RWPE2 (cell line): ENCODE data around the gene MROH2B.
A peak's percentile ranks its signal among the peaks of the same experiment; 100 is the strongest.

ENCODE experiments used
- ATAC-seq: fragments of 200-7000 bp; cut with Tn5 transposase; 3 replicates; pipeline ENCODE4 v1.9.1; 2021; ENCODE audit warnings: low read depth
- DNase-seq: peaks from one replicate; pipeline ENCODE4 v3.0.0-alpha.2; 2020; ENCODE audit warnings: low spot score
- H3K27ac ChIP-seq: fragments of 450-650 bp; 2 replicates; pipeline ENCODE4 v1.5.1; 2017; ENCODE audit warnings: mild to moderate bottlenecking; ENCODE audit not compliant: poor library complexity, severe bottlenecking
- H3K27me3 ChIP-seq: fragments of 250-450 bp; sonication (Bioruptor Pico); 2 replicates; pipeline ENCODE4 v1.5.1; 2021; ENCODE audit warnings: mild to moderate bottlenecking, moderate library complexity; ENCODE audit not compliant: insufficient read depth, poor library complexity, severe bottlenecking
- H3K36me3 ChIP-seq: fragments of 250-450 bp; sonication (Bioruptor Pico); 2 replicates; pipeline ENCODE4 v1.5.1; 2020; ENCODE audit warnings: low read depth, mild to moderate bottlenecking, moderate library complexity
- H3K4me1 ChIP-seq: fragments of 250-450 bp; sonication (Bioruptor Pico); 2 replicates; pipeline ENCODE4 v1.5.1; 2021; ENCODE audit warnings: mild to moderate bottlenecking, moderate library complexity; ENCODE audit not compliant: insufficient read depth, poor library complexity, severe bottlenecking
- H3K4me3 ChIP-seq: fragments of 250-450 bp; sonication (Bioruptor Pico); 2 replicates; pipeline ENCODE4 v1.5.1; 2021; ENCODE audit warnings: mild to moderate bottlenecking, moderate library complexity; ENCODE audit not compliant: severe bottlenecking
- H3K9me3 ChIP-seq: fragments of 250-450 bp; sonication (Bioruptor Pico); 2 replicates; pipeline ENCODE4 v1.5.1; 2021; ENCODE audit warnings: mild to moderate bottlenecking, moderate library complexity; ENCODE audit not compliant: severe bottlenecking
- TF ChIP-seq, protein P1 (sequence below): fragments of 450-650 bp; IDR thresholded peaks from one replicate; pipeline ENCODE4 v1.5.1; 2017; ENCODE audit warnings: mild to moderate bottlenecking, moderate library complexity; ENCODE audit not compliant: poor library complexity, severe bottlenecking

Gene MROH2B

DNA sequence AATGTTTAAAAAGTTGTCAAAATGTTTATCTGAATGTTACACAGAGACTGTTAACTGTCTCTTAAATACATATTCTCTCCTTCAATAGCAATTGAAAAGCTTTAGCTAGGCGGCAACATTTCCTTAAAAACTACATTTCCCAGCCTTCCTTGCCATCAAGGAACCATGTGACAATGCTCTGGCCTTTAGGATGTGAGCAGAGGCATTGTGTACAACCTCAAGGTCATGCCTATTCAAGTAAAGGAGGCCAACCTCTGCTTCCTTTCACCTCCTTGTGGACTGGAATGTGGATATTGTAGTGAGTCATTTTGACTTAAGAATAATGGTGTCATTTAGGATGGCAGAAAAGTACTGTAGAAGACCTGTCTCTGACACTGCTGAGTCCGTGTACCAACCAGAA lies 23.7 kb upstream of the MROH2B start:
- no peaks in the 10 kb centered on the region for H3K36me3 ChIP-seq
- DNase-seq (no peak), ATAC-seq (peak; percentile 69)
- H3K27me3 ChIP-seq: no peaks in the 10 kb centered on the region
- no peak overlapping the region for H3K4me3 ChIP-seq
- H3K4me1 ChIP-seq: no peaks in the 10 kb centered on the region
- H3K27ac ChIP-seq: no peak overlapping the region
- TF ChIP-seq, protein P1, sequence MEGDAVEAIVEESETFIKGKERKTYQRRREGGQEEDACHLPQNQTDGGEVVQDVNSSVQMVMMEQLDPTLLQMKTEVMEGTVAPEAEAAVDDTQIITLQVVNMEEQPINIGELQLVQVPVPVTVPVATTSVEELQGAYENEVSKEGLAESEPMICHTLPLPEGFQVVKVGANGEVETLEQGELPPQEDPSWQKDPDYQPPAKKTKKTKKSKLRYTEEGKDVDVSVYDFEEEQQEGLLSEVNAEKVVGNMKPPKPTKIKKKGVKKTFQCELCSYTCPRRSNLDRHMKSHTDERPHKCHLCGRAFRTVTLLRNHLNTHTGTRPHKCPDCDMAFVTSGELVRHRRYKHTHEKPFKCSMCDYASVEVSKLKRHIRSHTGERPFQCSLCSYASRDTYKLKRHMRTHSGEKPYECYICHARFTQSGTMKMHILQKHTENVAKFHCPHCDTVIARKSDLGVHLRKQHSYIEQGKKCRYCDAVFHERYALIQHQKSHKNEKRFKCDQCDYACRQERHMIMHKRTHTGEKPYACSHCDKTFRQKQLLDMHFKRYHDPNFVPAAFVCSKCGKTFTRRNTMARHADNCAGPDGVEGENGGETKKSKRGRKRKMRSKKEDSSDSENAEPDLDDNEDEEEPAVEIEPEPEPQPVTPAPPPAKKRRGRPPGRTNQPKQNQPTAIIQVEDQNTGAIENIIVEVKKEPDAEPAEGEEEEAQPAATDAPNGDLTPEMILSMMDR: no peak
- H3K9me3 ChIP-seq: no peaks in the 10 kb centered on the region

DNA sequence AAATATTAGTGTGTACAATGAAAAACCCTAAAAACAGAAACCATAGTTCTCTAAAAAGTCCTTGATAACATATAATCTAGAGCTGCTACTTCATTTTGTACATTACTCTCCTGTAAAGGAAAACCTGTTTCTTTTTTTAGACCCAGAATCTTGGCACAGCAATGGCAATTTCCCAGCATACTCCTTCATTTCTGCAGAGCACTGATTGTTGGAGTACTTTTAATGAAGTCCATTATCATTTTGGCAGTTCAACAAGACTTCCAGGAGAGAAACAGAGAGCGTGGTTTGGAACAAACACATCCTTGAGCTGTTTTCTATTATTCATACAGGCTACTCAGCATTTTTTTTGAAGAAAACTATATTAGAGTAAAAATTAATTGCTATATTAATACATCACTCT lies 22.7 kb upstream of the MROH2B start:
- no peaks in the 10 kb centered on the region for H3K9me3 ChIP-seq
- TF ChIP-seq, protein P1: no peak
- no peaks in the 10 kb centered on the region for H3K4me1 ChIP-seq
- H3K36me3 ChIP-seq: no peaks in the 10 kb centered on the region
- no peak overlapping the region for H3K27ac ChIP-seq
- no peak for DNase-seq
- H3K27me3 ChIP-seq: no peaks in the 10 kb centered on the region
- ATAC-seq: no peak
- no peak overlapping the region for H3K4me3 ChIP-seq

DNA sequence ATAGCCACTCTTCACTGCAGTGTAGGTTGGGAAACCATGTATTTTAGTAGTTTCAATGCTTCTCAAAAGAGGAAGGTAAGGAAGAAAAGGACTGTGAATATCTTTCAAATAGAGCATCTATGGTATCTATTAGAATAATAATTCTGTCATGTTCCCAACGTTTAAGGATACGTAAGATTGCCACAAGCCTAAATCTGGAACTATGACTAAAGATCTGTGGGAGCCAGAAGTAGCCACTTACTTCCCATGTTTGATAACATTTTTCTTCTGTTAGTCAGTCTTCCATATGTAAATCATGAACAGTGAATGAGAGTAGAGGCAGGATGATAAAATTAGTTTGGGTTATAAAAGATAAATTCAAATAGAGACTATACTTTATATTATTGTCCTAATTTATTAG lies 16.3 kb upstream of the MROH2B start:
- TF ChIP-seq, protein P1: no peak
- ATAC-seq (peak; percentile 48; the same call in 1 of the 3 replicates), DNase-seq (no peak)
- Histone ChIP-seq H3K9me3 (no peaks in the 10 kb centered on the region), H3K27ac (no peak overlapping the region), H3K36me3 (no peaks in the 10 kb centered on the region), H3K4me3 (no peak overlapping the region), H3K27me3 (no peaks in the 10 kb centered on the region), H3K4me1 (no peaks in the 10 kb centered on the region)

DNA sequence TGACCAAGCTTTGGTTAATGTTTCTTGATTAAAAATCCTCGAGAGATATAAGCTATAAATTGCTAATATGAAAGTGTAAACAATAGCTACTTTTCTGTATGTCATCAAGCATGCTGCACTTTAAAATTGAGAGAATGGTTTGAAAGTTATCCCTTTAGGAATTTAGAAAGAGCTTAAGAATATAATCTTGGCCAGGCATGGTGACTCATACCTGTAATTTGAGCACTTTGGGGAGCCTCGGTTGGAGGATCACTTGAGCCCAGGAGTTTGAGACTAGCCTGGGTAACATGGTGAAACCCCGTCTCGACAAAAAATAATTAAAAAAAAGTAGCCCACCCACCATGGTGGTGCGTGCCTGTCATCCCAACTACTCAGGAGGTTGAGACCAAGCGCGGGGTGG lies 12.2 kb upstream of the MROH2B start:
- H3K4me1 ChIP-seq: no peaks in the 10 kb centered on the region
- no peak overlapping the region for H3K4me3 ChIP-seq
- no peak overlapping the region for H3K27ac ChIP-seq
- no peaks in the 10 kb centered on the region for H3K9me3 ChIP-seq
- TF ChIP-seq, protein P1: no peak
- ATAC-seq: no peak
- H3K27me3 ChIP-seq: no peaks in the 10 kb centered on the region
- no peaks in the 10 kb centered on the region for H3K36me3 ChIP-seq
- DNase-seq: no peak

DNA sequence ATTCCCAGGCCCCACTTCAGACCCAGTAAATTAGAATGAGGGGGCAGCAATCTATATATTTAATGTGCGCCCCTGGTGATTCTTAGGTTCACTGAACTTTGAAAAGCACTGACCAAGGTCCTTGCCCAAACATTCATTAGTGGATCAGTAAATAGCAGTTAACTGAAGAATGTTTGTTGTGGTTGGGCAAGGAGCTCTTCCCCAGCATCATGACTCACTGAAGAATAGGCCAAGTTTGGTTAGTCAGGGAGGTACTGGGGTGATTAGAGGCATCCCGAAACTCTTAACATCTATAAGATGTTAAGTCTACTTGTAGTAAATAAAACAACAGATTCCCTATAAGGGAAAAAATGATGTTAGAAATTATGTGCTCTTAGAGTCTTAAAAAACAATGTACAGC lies 833 bp upstream of the MROH2B start:
- no peak overlapping the region for H3K27ac ChIP-seq
- DNase-seq: no peak
- no peak overlapping the region for H3K4me3 ChIP-seq
- TF ChIP-seq, protein P1: no peak
- no peaks in the 10 kb centered on the region for H3K9me3 ChIP-seq
- no peaks in the 10 kb centered on the region for H3K27me3 ChIP-seq
- no peaks in the 10 kb centered on the region for H3K4me1 ChIP-seq
- H3K36me3 ChIP-seq: no peaks in the 10 kb centered on the region
- ATAC-seq: peak; percentile 66
